ENCODE data around the gene SOWAHC.

- TF ChIP-seq CTCF (IDR thresholded peaks at IDR 0.05), result no peak
- TF ChIP-seq FOXP1 (CRISPR knock-in tag; IDR thresholded peaks at IDR 0.05; ENCODE audit: borderline replicate concordance), result no peak
- no peak for TF ChIP-seq OVOL2 (CRISPR knock-in tag; IDR thresholded peaks at IDR 0.05; ENCODE audit: borderline replicate concordance)
- TF ChIP-seq TEAD1 (CRISPR knock-in tag; IDR thresholded peaks at IDR 0.05), result no peak
- no peak for TF ChIP-seq CREB1 (CRISPR knock-in tag; IDR thresholded peaks at IDR 0.05)
- TF ChIP-seq ATF3 (CRISPR knock-in tag; conservative IDR thresholded peaks at IDR 0.05), result no peak
- TF ChIP-seq, protein P1, sequence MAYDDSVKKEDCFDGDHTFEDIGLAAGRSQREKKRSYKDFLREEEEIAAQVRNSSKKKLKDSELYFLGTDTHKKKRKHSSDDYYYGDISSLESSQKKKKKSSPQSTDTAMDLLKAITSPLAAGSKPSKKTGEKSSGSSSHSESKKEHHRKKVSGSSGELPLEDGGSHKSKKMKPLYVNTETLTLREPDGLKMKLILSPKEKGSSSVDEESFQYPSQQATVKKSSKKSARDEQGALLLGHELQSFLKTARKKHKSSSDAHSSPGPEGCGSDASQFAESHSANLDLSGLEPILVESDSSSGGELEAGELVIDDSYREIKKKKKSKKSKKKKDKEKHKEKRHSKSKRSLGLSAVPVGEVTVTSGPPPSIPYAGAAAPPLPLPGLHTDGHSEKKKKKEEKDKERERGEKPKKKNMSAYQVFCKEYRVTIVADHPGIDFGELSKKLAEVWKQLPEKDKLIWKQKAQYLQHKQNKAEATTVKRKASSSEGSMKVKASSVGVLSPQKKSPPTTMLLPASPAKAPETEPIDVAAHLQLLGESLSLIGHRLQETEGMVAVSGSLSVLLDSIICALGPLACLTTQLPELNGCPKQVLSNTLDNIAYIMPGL (CRISPR knock-in tag; IDR thresholded peaks at IDR 0.05), result no peak
- TF ChIP-seq ESRRA (CRISPR knock-in tag; IDR thresholded peaks at IDR 0.05; ENCODE audit: borderline replicate concordance), result no peak
- TF ChIP-seq, protein P2, sequence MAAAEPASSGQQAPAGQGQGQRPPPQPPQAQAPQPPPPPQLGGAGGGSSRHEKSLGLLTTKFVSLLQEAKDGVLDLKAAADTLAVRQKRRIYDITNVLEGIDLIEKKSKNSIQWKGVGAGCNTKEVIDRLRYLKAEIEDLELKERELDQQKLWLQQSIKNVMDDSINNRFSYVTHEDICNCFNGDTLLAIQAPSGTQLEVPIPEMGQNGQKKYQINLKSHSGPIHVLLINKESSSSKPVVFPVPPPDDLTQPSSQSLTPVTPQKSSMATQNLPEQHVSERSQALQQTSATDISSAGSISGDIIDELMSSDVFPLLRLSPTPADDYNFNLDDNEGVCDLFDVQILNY (CRISPR knock-in tag; IDR thresholded peaks at IDR 0.05), result no peak
- no peak for TF ChIP-seq PREB (CRISPR knock-in tag; IDR thresholded peaks at IDR 0.05; ENCODE audit: borderline replicate concordance)
- no peak for TF ChIP-seq ATF6 (CRISPR knock-in tag; IDR thresholded peaks at IDR 0.05)
- TF ChIP-seq, protein P3, sequence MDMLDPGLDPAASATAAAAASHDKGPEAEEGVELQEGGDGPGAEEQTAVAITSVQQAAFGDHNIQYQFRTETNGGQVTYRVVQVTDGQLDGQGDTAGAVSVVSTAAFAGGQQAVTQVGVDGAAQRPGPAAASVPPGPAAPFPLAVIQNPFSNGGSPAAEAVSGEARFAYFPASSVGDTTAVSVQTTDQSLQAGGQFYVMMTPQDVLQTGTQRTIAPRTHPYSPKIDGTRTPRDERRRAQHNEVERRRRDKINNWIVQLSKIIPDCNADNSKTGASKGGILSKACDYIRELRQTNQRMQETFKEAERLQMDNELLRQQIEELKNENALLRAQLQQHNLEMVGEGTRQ (CRISPR knock-in tag; IDR thresholded peaks at IDR 0.05), result no peak
- no peak for TF ChIP-seq RELA (CRISPR knock-in tag; IDR thresholded peaks at IDR 0.05; ENCODE audit: borderline replicate concordance)
These were observed 49.6 kb downstream of the SOWAHC start for GRCh38 chr2:109663721-109664120.

All from WTC11 (cell line).